Measurements from ENCODE around the gene SLC22A17. TPM values are rescaled to one million over a fixed set of nuclear protein-coding genes. Genes with fewer than 3 reads are reported as not detected.

Gene SLC22A17
- total and polyA plus RNA-seq, 2 of the 13 experiments (the other 11 are each of a cell fraction or from before 2014, with no cell fraction given): 0.95 to 1.1 TPM

GRCh38 chr14:23321572-23322547, 30.8 kb downstream of the SLC22A17 start (continued):
- TF ChIP-seq ZGPAT (CRISPR knock-in tag; IDR thresholded peaks at IDR 0.05): no peak; the same call in 1 of the 2 replicates
- TF ChIP-seq ZNF580 (CRISPR knock-in tag; IDR thresholded peaks at IDR 0.05; ENCODE audit: borderline replicate concordance, low read depth): no peak; the same call in none of the 2 replicates
- peak; percentile 67; the same call in 1 of the 2 replicates for TF ChIP-seq ZBTB4 (CRISPR knock-in tag; IDR thresholded peaks at IDR 0.05; ENCODE audit: borderline replicate concordance)
- no peak for TF ChIP-seq ZNF724P (CRISPR knock-in tag; IDR thresholded peaks at IDR 0.05; ENCODE audit: borderline replicate concordance)
- TF ChIP-seq GPN1 (CRISPR knock-in tag; IDR thresholded peaks at IDR 0.05; ENCODE audit: borderline replicate concordance): peak; percentile 76; the same call in 1 of the 2 replicates
- no peak for TF ChIP-seq CENPX (CRISPR knock-in tag; IDR thresholded peaks at IDR 0.05)
- TF ChIP-seq ZNF850 (CRISPR knock-in tag; conservative IDR thresholded peaks at IDR 0.05): no peak
- TF ChIP-seq MIER2 (CRISPR knock-in tag; IDR thresholded peaks at IDR 0.05): 0 out of 2 replicates have a peak, but pooled peaks have one; percentile 49
- TF ChIP-seq ZNF382 (CRISPR knock-in tag; IDR thresholded peaks at IDR 0.05; ENCODE audit: borderline replicate concordance): no peak
- no peak for TF ChIP-seq ARID3A (IDR thresholded peaks at IDR 0.05; ENCODE audit: low read depth, low read length)
- TF ChIP-seq FIP1L1 (IDR thresholded peaks at IDR 0.05; ENCODE audit: borderline replicate concordance, insufficient read depth, low read depth, low read length): 0 out of 2 replicates have a peak, but pooled peaks have one; percentile 3
- peak; percentile 70 for TF ChIP-seq BRCA1 (CRISPR knock-in tag; IDR thresholded peaks at IDR 0.05)
- TF ChIP-seq HHEX (CRISPR knock-in tag; IDR thresholded peaks at IDR 0.05): no peak
- no peak for TF ChIP-seq KDM6A (CRISPR knock-in tag; IDR thresholded peaks at IDR 0.05; ENCODE audit: low read depth)
- TF ChIP-seq UBTF (CRISPR knock-in tag; IDR thresholded peaks at IDR 0.05): peak; percentile 72
- TF ChIP-seq THAP7 (CRISPR knock-in tag; IDR thresholded peaks at IDR 0.05): no peak
- no peak for TF ChIP-seq ZNF143 (CRISPR knock-in tag; IDR thresholded peaks at IDR 0.05)
- TF ChIP-seq ZNF790 (CRISPR knock-in tag; IDR thresholded peaks at IDR 0.05; ENCODE audit: borderline replicate concordance): peak; percentile 74; the same call in 1 of the 2 replicates
